HepG2 (cell line): ENCODE results near the gene PLXNA4. TPM values are rescaled to one million over a fixed set of nuclear protein-coding genes. Genes with fewer than 3 reads are reported as not detected.

Experiments
- ATAC-seq: fragments of 200-7000 bp; cut with Tn5 transposase; 3 replicates; pipeline ENCODE4 v1.9.1; 2020; ENCODE audit warnings: mild to moderate bottlenecking, moderate library complexity
- BruUV-seq: library from RNA; stranded (reverse); fragments of 400-500 nt; replicated peaks from 2 replicates; lab custom pipeline; 2021; lab: Mats Ljungman, UMichigan
- CTCF ChIA-PET: fragments of 300-600 bp; formaldehyde crosslinking; extraction: SDS; loops from one replicate; lab custom pipeline; 2021; ENCODE audit warnings: low total read pairs, inconsistent platforms, low intra/inter-chr PET ratio; lab: Yijun Ruan, JAX
- POLR2A ChIA-PET: fragments of 350-600 bp; sonication (Branson Sonifier 250); formaldehyde crosslinking; loops from one replicate; lab custom pipeline; 2020; ENCODE audit warnings: antibody characterized with exemption, inconsistent platforms; lab: Yijun Ruan, JAX
- DNase-seq: peaks from one replicate; pipeline ENCODE4 v3.0.0-alpha.2; 2015; ENCODE audit warnings: low spot score
- FAIRE-seq: peaks from 3 replicates; lab custom pipeline; 2011; peaks lifted over from hg19 to GRCh38; lab: Jason Lieb, UNC
- H2AFZ ChIP-seq: one replicate; pipeline ENCODE4 v1.6.1; 2011; ENCODE audit warnings: low read length, inconsistent platforms
- H3K27ac ChIP-seq: fragments of 300-600 bp; 3 replicates; pipeline ENCODE4 v1.8.0; 2011; ENCODE audit warnings: mixed run types, mild to moderate bottlenecking, mixed read lengths, low read length, inconsistent platforms; ENCODE audit not compliant: insufficient read depth; ENCODE audit errors: extremely low read length
- H3K27me3 ChIP-seq, 2 experiments: fragments of 200-600 bp in 1 of 2; 2 replicates in 1 of 2; 3 replicates in 1 of 2; pipeline versions ENCODE4 v1.6.0 to v1.8.0; 2011; ENCODE audit warnings: low read length in 2 of 2, mild to moderate bottlenecking in 2 of 2, moderate library complexity in 2 of 2, inconsistent platforms in 1 of 2; ENCODE audit not compliant: insufficient read depth in 2 of 2, control insufficient read depth in 1 of 2
- H3K36me3 ChIP-seq, 2 experiments: fragments of 200-600 bp in 1 of 2; replicated peaks in 1 of 2; 2 replicates in 1 of 2; 3 replicates in 1 of 2; pipeline versions ENCODE4 v1.5.1 to v1.8.0; 2011; ENCODE audit warnings: low read length in 2 of 2, inconsistent platforms in 1 of 2; ENCODE audit not compliant: insufficient read depth in 2 of 2, control insufficient read depth in 1 of 2
- H3K4me1 ChIP-seq: 2 replicates; pipeline ENCODE4 v1.5.1; 2012; ENCODE audit warnings: low read length, inconsistent platforms; ENCODE audit not compliant: insufficient read depth
- H3K4me2 ChIP-seq: 2 replicates; pipeline ENCODE4 v1.6.0; 2011; ENCODE audit warnings: low read depth, low read length, inconsistent platforms
- H3K4me3 ChIP-seq, 3 experiments: fragments of 200-600 bp in 1 of 3; sonication (generic), shearing (Covaris generic) in 1 of 3; replicated peaks in 1 of 3; 2 replicates each; pipeline ENCODE4 v1.5.1; 2011 to 2016; ENCODE audit warnings: low read length in 3 of 3, inconsistent platforms in 2 of 3, low read depth in 2 of 3, mild to moderate bottlenecking in 2 of 3, control low read depth in 1 of 3, mixed read lengths in 1 of 3; ENCODE audit not compliant: insufficient read depth in 1 of 3
- H3K79me2 ChIP-seq: one replicate; pipeline ENCODE4 v1.6.1; 2011; ENCODE audit warnings: low read length, inconsistent platforms; ENCODE audit not compliant: insufficient read depth
- H3K9ac ChIP-seq: 2 replicates; pipeline ENCODE4 v1.6.0; 2011; ENCODE audit warnings: mild to moderate bottlenecking, low read depth, low read length, inconsistent platforms; ENCODE audit not compliant: insufficient read depth
- H3K9me3 ChIP-seq: 2 replicates; pipeline ENCODE4 v1.5.1; 2012; ENCODE audit warnings: mild to moderate bottlenecking, low read length
- H4K20me1 ChIP-seq: 2 replicates; pipeline ENCODE4 v1.6.0; 2011; ENCODE audit warnings: inconsistent platforms, mild to moderate bottlenecking, low read length, moderate library complexity; ENCODE audit not compliant: insufficient read depth
- ARID2 ChIP-seq: sonication (generic); formaldehyde crosslinking; IDR thresholded peaks from 2 replicates; pipeline ENCODE4 v1.8.1; 2022; ENCODE audit warnings: mild to moderate bottlenecking, missing genetic modification reagents, borderline replicate concordance
- ELF4 ChIP-seq: sonication (generic); formaldehyde crosslinking; IDR thresholded peaks from 2 replicates; pipeline ENCODE4 v1.5.0; 2020; ENCODE audit warnings: missing genetic modification reagents, mild to moderate bottlenecking, moderate library complexity, borderline replicate concordance
- FLYWCH1 ChIP-seq: sonication (generic); formaldehyde crosslinking; IDR thresholded peaks from 2 replicates; pipeline ENCODE4 v1.8.1; 2023; ENCODE audit warnings: mild to moderate bottlenecking, missing genetic modification reagents
- KMT2A ChIP-seq: sonication (generic); formaldehyde crosslinking; IDR thresholded peaks from 2 replicates; pipeline ENCODE4 v1.4.0; 2020; ENCODE audit warnings: missing genetic modification reagents
- MED13 ChIP-seq: sonication (generic); formaldehyde crosslinking; IDR thresholded peaks from 2 replicates; pipeline ENCODE4 v1.5.0; 2020; ENCODE audit warnings: missing genetic modification reagents
- PLRG1 ChIP-seq: fragments of 450-650 bp; conservative IDR thresholded peaks from 2 replicates; pipeline ENCODE4 v1.6.1; 2016
- ZNF335 ChIP-seq: sonication (generic); formaldehyde crosslinking; IDR thresholded peaks from 2 replicates; pipeline ENCODE4 v1.4.0; 2020; ENCODE audit warnings: missing genetic modification reagents
- WGBS: methylation state at CpG from one replicate; pipeline ENCODE4 v1.1.6; 2017; ENCODE audit warnings: low lambda C conversion rate; 5-methylcytosine and 5-hydroxymethylcytosine counted together
- in situ Hi-C: cut with HindIII; loops from 2 replicates; pipeline ENCODE4 v1.10.0; 2017; ENCODE audit warnings: low pct_unique_long_range_greater_than_20kb; ENCODE audit not compliant: extremely low pct_ligation_motif_present
- intact Hi-C: fragments of 100-400 bp; cut with micrococcal nuclease; formaldehyde crosslinking; loops from one replicate; pipeline ENCODE4 v1.10.0; 2022; ENCODE audit not compliant: unreplicated experiment
- polyA plus RNA-seq, 8 experiments: library from polyadenylated mRNA; depleted of rRNA in 3 of 8; stranded (reverse) in 7 of 8; unstranded in 1 of 8; fragments of >200 nt; fragmentation: Illumina TruSeq in 4 of 8; extraction: Trizol in 4 of 8; gene quantifications; 2 replicates each; pipeline versions ENCODE4 v1.2.1 to v1.2.3, GENCODE V29; 2011 to 2016; ENCODE audit warnings: low read depth in 4 of 8, missing spikeins in 1 of 8, mixed read lengths in 1 of 8; ENCODE audit not compliant: insufficient read depth in 1 of 8
- total RNA-seq, 5 experiments: library from RNA; depleted of rRNA; stranded (reverse); fragments of >200 nt; fragmentation: Illumina TruSeq; extraction: Trizol; gene quantifications; 2 replicates each; pipeline ENCODE4 v1.2.3, GENCODE V29; 2016; ENCODE audit warnings: low read depth in 1 of 5
- TF ChIP-seq, protein P1 (sequence below): sonication (generic); formaldehyde crosslinking; IDR thresholded peaks from 2 replicates; pipeline ENCODE4; 2020; ENCODE audit warnings: missing genetic modification reagents, mild to moderate bottlenecking, borderline replicate concordance
- TF ChIP-seq, protein P2 (sequence below): sonication (generic); formaldehyde crosslinking; conservative IDR thresholded peaks from 2 replicates; pipeline ENCODE4 v1.4.0; 2020; ENCODE audit warnings: missing genetic modification reagents
- TF ChIP-seq, protein P3 (sequence below): sonication (generic); formaldehyde crosslinking; IDR thresholded peaks from 2 replicates; pipeline ENCODE4 v1.8.0; 2022; ENCODE audit warnings: low read depth, missing genetic modification reagents
- TF ChIP-seq, protein P4 (sequence below): sonication (generic); formaldehyde crosslinking; IDR thresholded peaks from 2 replicates; pipeline ENCODE4 v1.8.1; 2022; ENCODE audit warnings: low read depth, mild to moderate bottlenecking, missing genetic modification reagents

Gene PLXNA4
- total and polyA plus RNA-seq, 2 of the 13 experiments (the other 11 are each of a cell fraction or from before 2014, with no cell fraction given): 0.01 to 0.04 TPM

DNA sequence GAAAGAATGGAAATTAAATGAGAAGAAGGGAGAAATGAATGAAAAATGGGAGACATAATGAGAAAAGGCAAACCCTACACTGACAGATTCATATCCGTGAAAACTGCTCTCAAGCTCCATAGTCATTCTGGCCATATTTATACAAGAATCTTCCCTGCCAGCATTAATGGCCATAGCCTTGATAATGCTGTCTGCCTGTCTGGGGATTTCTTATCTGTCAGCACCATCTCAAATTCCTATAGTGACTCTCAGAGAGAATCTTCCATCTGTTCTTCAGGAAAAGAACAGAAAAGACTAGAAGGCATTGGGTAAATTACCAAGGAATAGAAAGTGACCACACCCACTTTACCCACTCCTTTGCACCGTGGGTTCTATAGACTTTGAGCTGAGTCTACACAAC lies 295.9 kb downstream of the PLXNA4 start (continued):
- TF ChIP-seq, protein P1, sequence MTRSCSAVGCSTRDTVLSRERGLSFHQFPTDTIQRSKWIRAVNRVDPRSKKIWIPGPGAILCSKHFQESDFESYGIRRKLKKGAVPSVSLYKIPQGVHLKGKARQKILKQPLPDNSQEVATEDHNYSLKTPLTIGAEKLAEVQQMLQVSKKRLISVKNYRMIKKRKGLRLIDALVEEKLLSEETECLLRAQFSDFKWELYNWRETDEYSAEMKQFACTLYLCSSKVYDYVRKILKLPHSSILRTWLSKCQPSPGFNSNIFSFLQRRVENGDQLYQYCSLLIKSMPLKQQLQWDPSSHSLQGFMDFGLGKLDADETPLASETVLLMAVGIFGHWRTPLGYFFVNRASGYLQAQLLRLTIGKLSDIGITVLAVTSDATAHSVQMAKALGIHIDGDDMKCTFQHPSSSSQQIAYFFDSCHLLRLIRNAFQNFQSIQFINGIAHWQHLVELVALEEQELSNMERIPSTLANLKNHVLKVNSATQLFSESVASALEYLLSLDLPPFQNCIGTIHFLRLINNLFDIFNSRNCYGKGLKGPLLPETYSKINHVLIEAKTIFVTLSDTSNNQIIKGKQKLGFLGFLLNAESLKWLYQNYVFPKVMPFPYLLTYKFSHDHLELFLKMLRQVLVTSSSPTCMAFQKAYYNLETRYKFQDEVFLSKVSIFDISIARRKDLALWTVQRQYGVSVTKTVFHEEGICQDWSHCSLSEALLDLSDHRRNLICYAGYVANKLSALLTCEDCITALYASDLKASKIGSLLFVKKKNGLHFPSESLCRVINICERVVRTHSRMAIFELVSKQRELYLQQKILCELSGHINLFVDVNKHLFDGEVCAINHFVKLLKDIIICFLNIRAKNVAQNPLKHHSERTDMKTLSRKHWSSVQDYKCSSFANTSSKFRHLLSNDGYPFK (CRISPR knock-in tag): no peak
- TF ChIP-seq PLRG1 (no peak), FLYWCH1 (CRISPR knock-in tag) (no peak), ARID2 (CRISPR knock-in tag) (no peak), ELF4 (no peak)
- TF ChIP-seq, protein P2, sequence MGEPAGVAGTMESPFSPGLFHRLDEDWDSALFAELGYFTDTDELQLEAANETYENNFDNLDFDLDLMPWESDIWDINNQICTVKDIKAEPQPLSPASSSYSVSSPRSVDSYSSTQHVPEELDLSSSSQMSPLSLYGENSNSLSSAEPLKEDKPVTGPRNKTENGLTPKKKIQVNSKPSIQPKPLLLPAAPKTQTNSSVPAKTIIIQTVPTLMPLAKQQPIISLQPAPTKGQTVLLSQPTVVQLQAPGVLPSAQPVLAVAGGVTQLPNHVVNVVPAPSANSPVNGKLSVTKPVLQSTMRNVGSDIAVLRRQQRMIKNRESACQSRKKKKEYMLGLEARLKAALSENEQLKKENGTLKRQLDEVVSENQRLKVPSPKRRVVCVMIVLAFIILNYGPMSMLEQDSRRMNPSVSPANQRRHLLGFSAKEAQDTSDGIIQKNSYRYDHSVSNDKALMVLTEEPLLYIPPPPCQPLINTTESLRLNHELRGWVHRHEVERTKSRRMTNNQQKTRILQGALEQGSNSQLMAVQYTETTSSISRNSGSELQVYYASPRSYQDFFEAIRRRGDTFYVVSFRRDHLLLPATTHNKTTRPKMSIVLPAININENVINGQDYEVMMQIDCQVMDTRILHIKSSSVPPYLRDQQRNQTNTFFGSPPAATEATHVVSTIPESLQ (CRISPR knock-in tag): no peak
- TF ChIP-seq, all 625 proteins: peak for 0

DNA sequence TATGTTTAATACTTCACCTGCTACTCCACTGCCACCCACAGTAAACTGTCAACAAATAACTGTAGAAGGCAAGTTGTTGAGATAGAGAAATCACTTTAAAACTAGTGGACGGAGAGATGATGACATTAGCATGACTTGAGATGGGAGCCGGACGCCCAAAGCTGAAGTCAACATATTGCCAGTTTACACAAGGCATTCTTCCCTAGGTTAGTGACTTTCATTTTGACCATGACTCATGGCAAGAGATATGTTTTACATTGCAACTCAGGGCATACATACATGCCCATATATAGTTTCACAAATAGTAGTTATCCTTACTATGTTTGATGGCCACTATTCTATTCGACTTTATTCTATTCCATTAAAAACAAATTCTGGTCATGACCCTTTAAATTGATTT lies 296.6 kb downstream of the PLXNA4 start:
- Histone ChIP-seq H3K27me3 (peaks cover 0 to 10% of the 10 kb centered on the region in 2 experiments; a peak in 2 of 5 replicates), H3K9ac (no peak overlapping the region), H3K9me3 (no peaks in the 10 kb centered on the region), H3K36me3 (no peaks in the 10 kb centered on the region), H3K27ac (no peak overlapping the region), H3K4me3 (no peak overlapping the region), H3K4me2 (no peak overlapping the region), H3K4me1 (no peaks in the 10 kb centered on the region), H2AFZ (no peak overlapping the region), H3K79me2 (no peaks in the 10 kb centered on the region), H4K20me1 (no peaks in the 10 kb centered on the region)
- in situ Hi-C loops (no loop called here), intact Hi-C loops (no loop called here)
- DNase-seq: no peak
- WGBS: 13% methylated on average over 4 of the region's 4 CpGs
- no peak for FAIRE-seq
- ChIA-PET CTCF (no interaction called here), POLR2A (no interaction called here)
- ATAC-seq: no peak
- BruUV-seq: no TSS peak
- TF ChIP-seq KMT2A (CRISPR knock-in tag) (no peak), ZNF335 (no peak), MED13 (CRISPR knock-in tag) (no peak)
- TF ChIP-seq, protein P3, sequence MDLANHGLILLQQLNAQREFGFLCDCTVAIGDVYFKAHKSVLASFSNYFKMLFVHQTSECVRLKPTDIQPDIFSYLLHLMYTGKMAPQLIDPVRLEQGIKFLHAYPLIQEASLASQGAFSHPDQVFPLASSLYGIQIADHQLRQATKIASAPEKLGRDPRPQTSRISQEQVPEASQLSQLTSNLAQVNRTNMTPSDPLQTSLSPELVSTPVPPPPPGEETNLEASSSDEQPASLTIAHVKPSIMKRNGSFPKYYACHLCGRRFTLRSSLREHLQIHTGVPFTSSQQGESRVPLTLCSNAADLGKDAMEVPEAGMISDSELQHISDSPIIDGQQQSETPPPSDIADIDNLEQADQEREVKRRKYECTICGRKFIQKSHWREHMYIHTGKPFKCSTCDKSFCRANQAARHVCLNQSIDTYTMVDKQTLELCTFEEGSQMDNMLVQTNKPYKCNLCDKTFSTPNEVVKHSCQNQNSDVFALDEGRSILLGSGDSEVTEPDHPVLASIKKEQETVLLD (CRISPR knock-in tag): no peak
- TF ChIP-seq, protein P4, sequence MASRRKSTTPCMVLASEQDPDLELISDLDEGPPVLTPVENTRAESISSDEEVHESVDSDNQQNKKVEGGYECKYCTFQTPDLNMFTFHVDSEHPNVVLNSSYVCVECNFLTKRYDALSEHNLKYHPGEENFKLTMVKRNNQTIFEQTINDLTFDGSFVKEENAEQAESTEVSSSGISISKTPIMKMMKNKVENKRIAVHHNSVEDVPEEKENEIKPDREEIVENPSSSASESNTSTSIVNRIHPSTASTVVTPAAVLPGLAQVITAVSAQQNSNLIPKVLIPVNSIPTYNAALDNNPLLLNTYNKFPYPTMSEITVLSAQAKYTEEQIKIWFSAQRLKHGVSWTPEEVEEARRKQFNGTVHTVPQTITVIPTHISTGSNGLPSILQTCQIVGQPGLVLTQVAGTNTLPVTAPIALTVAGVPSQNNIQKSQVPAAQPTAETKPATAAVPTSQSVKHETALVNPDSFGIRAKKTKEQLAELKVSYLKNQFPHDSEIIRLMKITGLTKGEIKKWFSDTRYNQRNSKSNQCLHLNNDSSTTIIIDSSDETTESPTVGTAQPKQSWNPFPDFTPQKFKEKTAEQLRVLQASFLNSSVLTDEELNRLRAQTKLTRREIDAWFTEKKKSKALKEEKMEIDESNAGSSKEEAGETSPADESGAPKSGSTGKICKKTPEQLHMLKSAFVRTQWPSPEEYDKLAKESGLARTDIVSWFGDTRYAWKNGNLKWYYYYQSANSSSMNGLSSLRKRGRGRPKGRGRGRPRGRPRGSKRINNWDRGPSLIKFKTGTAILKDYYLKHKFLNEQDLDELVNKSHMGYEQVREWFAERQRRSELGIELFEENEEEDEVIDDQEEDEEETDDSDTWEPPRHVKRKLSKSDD (CRISPR knock-in tag): no peak
